Smooth muscle cell (in vitro differentiated cells): ENCODE results near the gene ZIC1. TPM values are rescaled to one million over a fixed set of nuclear protein-coding genes. Genes with fewer than 3 reads are reported as not detected.

Experiments
- DNase-seq: peaks from one replicate; lab custom pipeline; 2025; ENCODE audit not compliant: unreplicated experiment; lab: John Stamatoyannopoulos, UW
- H2AFZ ChIP-seq: fragments of 200-600 bp; sonication (generic); 2 replicates; pipeline ENCODE4 v1.6.0; 2016; ENCODE audit warnings: antibody characterized with exemption, low read depth, mild to moderate bottlenecking
- H3F3A ChIP-seq: fragments of 200-600 bp; sonication (generic); 2 replicates; pipeline ENCODE4 v1.6.0; 2017; ENCODE audit warnings: antibody characterized with exemption, low read depth
- H3K27ac ChIP-seq: fragments of 200-600 bp; sonication (generic); 2 replicates; pipeline ENCODE4 v1.5.1; 2016; ENCODE audit warnings: low read depth, mild to moderate bottlenecking
- H3K27me3 ChIP-seq: fragments of 200-600 bp; sonication (generic); 2 replicates; pipeline ENCODE4 v1.6.1; 2016; ENCODE audit warnings: low read depth, mild to moderate bottlenecking
- H3K36me3 ChIP-seq: fragments of 200-600 bp; sonication (generic); 2 replicates; pipeline ENCODE4 v1.5.1; 2016; ENCODE audit warnings: low read depth
- H3K4me1 ChIP-seq: fragments of 200-600 bp; sonication (generic); 2 replicates; pipeline ENCODE4 v1.5.1; 2016; ENCODE audit warnings: low read depth
- H3K4me2 ChIP-seq: fragments of 200-600 bp; sonication (generic); 2 replicates; pipeline ENCODE4 v1.6.0; 2016; ENCODE audit warnings: mild to moderate bottlenecking
- H3K4me3 ChIP-seq: fragments of 200-600 bp; sonication (generic); 2 replicates; pipeline ENCODE4 v1.5.1; 2016; ENCODE audit warnings: mild to moderate bottlenecking
- H3K79me2 ChIP-seq: fragments of 200-600 bp; sonication (generic); 2 replicates; pipeline ENCODE4 v1.6.0; 2016; ENCODE audit warnings: low read depth, mild to moderate bottlenecking
- H3K9ac ChIP-seq: fragments of 200-600 bp; sonication (generic); 2 replicates; pipeline ENCODE4 v1.6.0; 2016; ENCODE audit warnings: low read depth
- H3K9me3 ChIP-seq: fragments of 200-600 bp; sonication (generic); replicated peaks from 2 replicates; pipeline ENCODE4 v1.5.1; 2016; ENCODE audit warnings: low read depth
- H4K20me1 ChIP-seq: fragments of 200-600 bp; sonication (generic); 2 replicates; pipeline ENCODE4 v1.6.0; 2016; ENCODE audit warnings: low read depth
- WGBS: methylation state at CpG from one replicate; pipeline ENCODE4 v1.1.7; 2016; ENCODE audit warnings: low lambda C conversion rate; 5-methylcytosine and 5-hydroxymethylcytosine counted together
- polyA plus RNA-seq: library from polyadenylated mRNA; unstranded; fragments of >200 nt; fragmentation: Nextera tagmentation; extraction: Ambion mirVana; gene quantifications from 2 replicates; pipeline ENCODE4 v1.2.1, GENCODE V29; 2016
- total RNA-seq: library from RNA; depleted of rRNA; stranded (reverse); fragments of >200 nt; gene quantifications from 2 replicates; pipeline ENCODE4 v1.2.3, GENCODE V29; 2014
- TF ChIP-seq, protein P1 (sequence below): fragments of 200-600 bp; sonication (generic); IDR thresholded peaks from 2 replicates; pipeline ENCODE4 v1.5.1; 2017; ENCODE audit warnings: borderline replicate concordance, mild to moderate bottlenecking, antibody characterized with exemption; ENCODE audit not compliant: insufficient read depth, poor library complexity, severe bottlenecking

ZIC1 gene
- total and polyA plus RNA-seq, 2 experiments from 2014 or later: not detected

DNA sequence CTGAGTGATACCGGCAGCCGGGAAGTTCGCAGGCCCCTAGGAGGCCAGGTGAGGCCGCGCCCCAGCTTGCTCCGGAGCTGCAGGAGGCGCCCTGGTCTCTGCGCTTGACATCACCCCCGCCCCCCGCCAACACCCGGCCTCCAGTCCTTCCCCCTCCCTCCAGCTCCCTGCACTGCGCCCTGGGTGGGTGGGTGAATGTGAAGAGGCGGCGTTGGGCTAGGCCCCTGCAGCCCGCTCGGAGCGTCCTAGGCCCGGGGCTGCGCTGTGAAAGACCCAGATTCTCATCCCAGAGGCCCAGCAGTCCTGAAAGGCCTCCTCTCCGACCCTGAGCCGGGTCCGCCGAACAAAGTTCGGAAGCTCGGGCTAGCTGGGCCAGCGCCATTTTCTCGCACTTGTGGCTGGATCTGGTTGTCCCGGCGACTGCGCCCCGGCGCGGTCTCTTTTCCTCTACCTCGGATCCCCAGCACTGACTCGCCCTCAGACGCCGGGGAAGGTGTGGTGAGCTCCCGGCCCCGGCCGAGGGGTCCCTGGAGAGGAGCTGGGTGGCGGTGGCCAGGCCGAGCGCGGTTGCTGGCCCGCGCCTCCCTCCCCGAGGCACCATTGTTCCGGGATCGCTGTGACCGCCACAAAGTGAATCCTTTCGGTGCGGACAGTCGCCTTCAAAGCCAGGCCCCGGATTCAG, 15.8 kb upstream of the ZIC1 start:
- Histone ChIP-seq H3K4me2 (peak overlapping the region; percentile 83), H3K36me3 (no peaks in the 10 kb centered on the region), H4K20me1 (no peaks in the 10 kb centered on the region), H3K27ac (no peak overlapping the region), H3K27me3 (peaks cover 100% of the 10 kb centered on the region), H3K9ac (no peak overlapping the region), H3K4me1 (peaks cover 36% of the 10 kb centered on the region), H3K9me3 (no peaks in the 10 kb centered on the region), H3K4me3 (peak overlapping the region; percentile 36), H2AFZ (no peak overlapping the region), H3F3A (no peaks in the 10 kb centered on the region), H3K79me2 (no peaks in the 10 kb centered on the region)
- 1% methylated on average over 38 of the region's 54 CpGs for WGBS
- TF ChIP-seq, protein P1, sequence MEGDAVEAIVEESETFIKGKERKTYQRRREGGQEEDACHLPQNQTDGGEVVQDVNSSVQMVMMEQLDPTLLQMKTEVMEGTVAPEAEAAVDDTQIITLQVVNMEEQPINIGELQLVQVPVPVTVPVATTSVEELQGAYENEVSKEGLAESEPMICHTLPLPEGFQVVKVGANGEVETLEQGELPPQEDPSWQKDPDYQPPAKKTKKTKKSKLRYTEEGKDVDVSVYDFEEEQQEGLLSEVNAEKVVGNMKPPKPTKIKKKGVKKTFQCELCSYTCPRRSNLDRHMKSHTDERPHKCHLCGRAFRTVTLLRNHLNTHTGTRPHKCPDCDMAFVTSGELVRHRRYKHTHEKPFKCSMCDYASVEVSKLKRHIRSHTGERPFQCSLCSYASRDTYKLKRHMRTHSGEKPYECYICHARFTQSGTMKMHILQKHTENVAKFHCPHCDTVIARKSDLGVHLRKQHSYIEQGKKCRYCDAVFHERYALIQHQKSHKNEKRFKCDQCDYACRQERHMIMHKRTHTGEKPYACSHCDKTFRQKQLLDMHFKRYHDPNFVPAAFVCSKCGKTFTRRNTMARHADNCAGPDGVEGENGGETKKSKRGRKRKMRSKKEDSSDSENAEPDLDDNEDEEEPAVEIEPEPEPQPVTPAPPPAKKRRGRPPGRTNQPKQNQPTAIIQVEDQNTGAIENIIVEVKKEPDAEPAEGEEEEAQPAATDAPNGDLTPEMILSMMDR: no peak
- DNase-seq: no peak

DNA sequence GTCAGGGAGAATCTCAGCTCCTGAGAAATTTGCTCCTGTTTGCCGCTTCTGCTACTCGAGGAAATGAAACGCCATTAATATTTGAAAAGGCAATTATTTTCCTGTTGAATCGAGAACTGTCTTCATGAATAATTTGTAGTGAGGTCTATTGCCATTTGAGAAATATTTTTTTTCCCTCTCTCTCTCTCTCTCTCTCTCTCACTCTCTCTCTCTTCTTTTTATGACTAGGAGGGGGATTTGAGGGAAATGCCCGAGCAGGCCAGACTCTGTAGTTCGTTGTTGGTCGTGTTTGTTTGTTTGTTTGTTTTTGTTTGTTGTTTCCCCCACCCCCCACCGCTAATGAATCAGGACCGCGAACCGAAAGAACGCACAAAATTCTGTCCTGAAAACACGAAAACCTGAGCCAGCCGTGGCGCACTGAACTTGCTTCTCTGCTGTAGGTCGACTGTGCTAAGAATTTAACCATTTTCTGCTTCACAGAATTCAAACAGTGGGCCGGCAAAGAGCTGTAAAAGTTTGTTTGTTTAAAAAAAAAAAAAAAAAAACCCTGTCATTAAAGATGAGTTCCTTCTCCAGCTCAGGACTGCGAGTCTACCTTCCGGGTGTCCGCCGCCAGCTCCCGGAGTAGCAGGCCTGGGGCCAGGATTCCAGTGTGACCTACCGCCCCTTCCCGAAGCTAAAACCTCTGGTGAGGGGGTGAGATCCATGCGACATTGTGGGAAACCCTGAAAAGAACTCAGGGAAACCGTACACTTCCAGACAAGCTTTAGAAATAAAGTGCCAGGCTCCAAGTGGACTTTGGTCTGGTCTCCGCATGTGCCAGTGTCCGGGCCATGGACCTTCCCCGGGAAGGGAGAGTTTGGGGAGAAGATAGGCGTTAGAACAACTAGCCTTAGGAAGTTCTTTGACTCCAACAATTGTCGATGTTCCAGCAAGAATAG, 15.0 kb upstream of the ZIC1 start:
- Histone ChIP-seq H3K4me3 (peak overlapping the region; percentile 36), H3K9ac (no peak overlapping the region), H2AFZ (no peak overlapping the region), H3F3A (no peaks in the 10 kb centered on the region), H3K4me2 (peak overlapping the region; percentile 83), H3K79me2 (no peaks in the 10 kb centered on the region), H3K36me3 (no peaks in the 10 kb centered on the region), H3K27me3 (peaks cover 100% of the 10 kb centered on the region), H3K9me3 (no peaks in the 10 kb centered on the region), H4K20me1 (no peaks in the 10 kb centered on the region), H3K4me1 (peaks cover 36% of the 10 kb centered on the region), H3K27ac (no peak overlapping the region)
- WGBS: 3% methylated on average over 31 of the region's 31 CpGs
- TF ChIP-seq, protein P1: no peak
- DNase-seq: no peak

DNA sequence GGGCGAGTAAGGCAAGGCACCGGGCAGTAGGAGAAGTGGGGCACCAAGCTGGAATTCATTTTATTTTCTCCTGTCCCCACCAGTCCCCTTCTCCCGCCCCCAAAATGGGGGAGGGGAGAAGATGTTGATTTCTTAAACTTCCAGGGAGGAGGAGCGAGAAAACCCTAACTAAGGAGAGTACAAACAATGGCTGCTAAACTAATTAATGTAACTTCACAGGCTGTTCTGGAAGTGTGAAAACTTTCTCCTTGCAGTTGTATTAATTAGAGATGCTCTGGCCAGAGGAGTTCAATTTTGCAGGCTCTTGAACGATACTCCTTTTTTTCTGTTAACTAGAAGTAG, 14.3 kb upstream of the ZIC1 start:
- Histone ChIP-seq H3K9ac (no peak overlapping the region), H3K9me3 (no peaks in the 10 kb centered on the region), H3K27ac (no peak overlapping the region), H4K20me1 (no peaks in the 10 kb centered on the region), H3K79me2 (no peaks in the 10 kb centered on the region), H3K4me1 (peaks cover 36% of the 10 kb centered on the region), H2AFZ (no peak overlapping the region), H3F3A (no peaks in the 10 kb centered on the region), H3K27me3 (peaks cover 100% of the 10 kb centered on the region), H3K4me3 (no peak overlapping the region), H3K36me3 (no peaks in the 10 kb centered on the region), H3K4me2 (no peak overlapping the region)
- DNase-seq: no peak
- WGBS: 11% methylated on average over 5 of the region's 5 CpGs
- TF ChIP-seq, protein P1: no peak
